ENCODE measurements around the gene MYL7.
A peak's percentile ranks its signal among the peaks of the same experiment; 100 is the strongest.

The MYL7 gene

GRCh38 chr7:44188480-44189225 is 47.5 kb upstream of the MYL7 start:
- Histone ChIP-seq H3K4me1 (ENCODE audit: control insufficient read depth in 2 of 2, insufficient read depth in 1 of 2, low read depth in 1 of 2, low read length in 2 of 2) (peaks cover 3 to 13% of the 10 kb centered on the region in 2 donors), H3K9me3 (replicated peaks in 1 of 2; ENCODE audit: control insufficient read depth in 2 of 2, insufficient read depth in 1 of 2, low read depth in 1 of 2, low read length in 2 of 2) (no peaks in the 10 kb centered on the region), H2BK12ac (ENCODE audit: low read length) (no peak overlapping the region), H3K36me3 (replicated peaks in 1 of 2; ENCODE audit: control insufficient read depth in 2 of 2, insufficient read depth in 2 of 2, low read length in 2 of 2) (no peaks in the 10 kb centered on the region), H3K14ac (ENCODE audit: low read length) (no peak overlapping the region), H4K91ac (ENCODE audit: low read depth, low read length, poor library complexity) (no peak overlapping the region), H3K4me3 (ENCODE audit: low read length in 2 of 2) (no peak overlapping the region), H3K79me1 (ENCODE audit: low read depth, low read length) (no peaks in the 10 kb centered on the region), H2BK120ac (ENCODE audit: low read depth, low read length) (peak overlapping the region; percentile 16), H3K9ac (ENCODE audit: low read depth, low read length, poor library complexity) (no peak overlapping the region), H2BK15ac (ENCODE audit: low read length) (peak overlapping the region; percentile 12), H3K4ac (ENCODE audit: low read length) (no peak overlapping the region), H3K27me3 (ENCODE audit: control insufficient read depth in 3 of 3, insufficient read depth in 3 of 3, low read depth in 1 of 3, low read length in 3 of 3) (peaks cover 0 to 30% (median 0%) of the 10 kb centered on the region in 3 experiments), H2AK5ac (ENCODE audit: low read depth, low read length) (peak overlapping the region; percentile 66), H4K8ac (ENCODE audit: low read depth, low read length) (no peak overlapping the region), H2AFZ (ENCODE audit: low read length) (peak overlapping the region; percentile 56), H3K27ac (replicated peaks; ENCODE audit: low read length) (no peak overlapping the region), H3K23ac (ENCODE audit: low read depth, low read length, poor library complexity) (no peak overlapping the region), H3K4me2 (ENCODE audit: insufficient read depth, low read length, poor library complexity, severe bottlenecking) (no peak overlapping the region), H2BK5ac (ENCODE audit: low read length) (no peak overlapping the region), H3K18ac (ENCODE audit: low read length) (peak overlapping the region; percentile 62)
- no peak for DNase-seq (ENCODE audit: low spot score)
- WGBS, 2 donors (ENCODE audit: extremely low coverage in 2 of 2, insufficient read length in 2 of 2, insufficient replicate concordance in 1 of 2), result no CpG with 5 or more reads among the region's 16 CpGs

DNA sequence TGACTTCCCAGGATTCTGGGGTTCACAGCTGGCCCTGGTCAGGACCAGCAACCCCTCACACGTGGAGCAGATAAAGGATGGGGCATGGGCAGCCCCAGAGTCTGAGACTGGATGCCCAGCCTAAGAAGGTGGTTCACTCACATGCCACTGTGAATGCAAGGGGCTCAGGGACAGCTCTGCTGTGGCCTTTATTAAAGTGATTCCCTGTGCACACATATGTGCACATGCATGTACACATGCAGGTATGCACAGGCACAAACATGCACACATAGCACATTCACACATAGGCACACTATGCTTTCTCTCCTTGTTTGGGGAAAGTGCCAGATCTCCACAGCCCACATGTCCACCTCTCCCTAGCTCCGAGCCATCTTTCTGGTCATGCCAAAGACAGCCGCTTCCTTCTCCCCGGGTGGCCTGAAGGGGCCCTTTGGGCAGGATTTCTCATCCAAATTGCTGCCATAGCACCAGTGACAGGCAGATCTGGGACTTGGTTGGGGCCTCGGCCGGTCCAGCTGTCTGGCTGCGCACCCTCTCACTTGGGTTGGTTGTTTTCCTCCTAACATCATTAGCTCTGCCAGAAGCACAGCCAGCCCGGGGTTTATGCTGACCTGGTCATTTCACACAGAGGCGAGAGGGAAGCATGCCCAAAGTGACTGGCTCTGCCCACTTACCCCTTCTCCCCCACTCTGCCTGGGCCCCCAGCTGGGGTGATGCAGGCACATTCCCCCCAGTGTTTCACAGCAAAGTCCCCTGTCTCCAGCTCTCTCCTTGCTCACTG is 46.7 kb upstream of the MYL7 start:
- no peak overlapping the region for H3K14ac ChIP-seq (ENCODE audit: low read length)
- H3K23ac ChIP-seq (ENCODE audit: low read depth, low read length, poor library complexity), result no peak overlapping the region
- WGBS, 2 donors (ENCODE audit: extremely low coverage in 2 of 2, insufficient read length in 2 of 2, insufficient replicate concordance in 1 of 2), result no CpG with 5 or more reads among the region's 9 CpGs
- H2BK5ac ChIP-seq (ENCODE audit: low read length), result no peak overlapping the region
- no peak overlapping the region for H3K27ac ChIP-seq (replicated peaks; ENCODE audit: low read length)
- peak overlapping the region; percentile 16 for H2BK120ac ChIP-seq (ENCODE audit: low read depth, low read length)
- no peak overlapping the region for H4K8ac ChIP-seq (ENCODE audit: low read depth, low read length)
- H3K9ac ChIP-seq (ENCODE audit: low read depth, low read length, poor library complexity), result no peak overlapping the region
- H2BK12ac ChIP-seq (ENCODE audit: low read length), result no peak overlapping the region
- H2AK5ac ChIP-seq (ENCODE audit: low read depth, low read length), result peak overlapping the region; percentile 66
- H3K79me1 ChIP-seq (ENCODE audit: low read depth, low read length), result no peaks in the 10 kb centered on the region
- H3K4ac ChIP-seq (ENCODE audit: low read length), result no peak overlapping the region
- no peak overlapping the region for H3K4me2 ChIP-seq (ENCODE audit: insufficient read depth, low read length, poor library complexity, severe bottlenecking)
- H3K4me3 ChIP-seq (ENCODE audit: low read length in 2 of 2), result no peak overlapping the region
- peak overlapping the region; percentile 56 for H2AFZ ChIP-seq (ENCODE audit: low read length)
- peaks cover 3 to 13% of the 10 kb centered on the region in 2 donors for H3K4me1 ChIP-seq (ENCODE audit: control insufficient read depth in 2 of 2, insufficient read depth in 1 of 2, low read depth in 1 of 2, low read length in 2 of 2)
- peak overlapping the region; percentile 12 for H2BK15ac ChIP-seq (ENCODE audit: low read length)
- H3K27me3 ChIP-seq (ENCODE audit: control insufficient read depth in 3 of 3, insufficient read depth in 3 of 3, low read depth in 1 of 3, low read length in 3 of 3), result peaks cover 0 to 31% (median 0%) of the 10 kb centered on the region in 3 experiments
- no peak overlapping the region for H3K18ac ChIP-seq (ENCODE audit: low read length)
- H3K36me3 ChIP-seq (replicated peaks in 1 of 2; ENCODE audit: control insufficient read depth in 2 of 2, insufficient read depth in 2 of 2, low read length in 2 of 2), result no peaks in the 10 kb centered on the region
- no peak overlapping the region for H4K91ac ChIP-seq (ENCODE audit: low read depth, low read length, poor library complexity)
- no peak for DNase-seq (ENCODE audit: low spot score)
- H3K9me3 ChIP-seq (replicated peaks in 1 of 2; ENCODE audit: control insufficient read depth in 2 of 2, insufficient read depth in 1 of 2, low read depth in 1 of 2, low read length in 2 of 2), result peaks cover 0 to under 1% of the 10 kb centered on the region in 2 donors

DNA sequence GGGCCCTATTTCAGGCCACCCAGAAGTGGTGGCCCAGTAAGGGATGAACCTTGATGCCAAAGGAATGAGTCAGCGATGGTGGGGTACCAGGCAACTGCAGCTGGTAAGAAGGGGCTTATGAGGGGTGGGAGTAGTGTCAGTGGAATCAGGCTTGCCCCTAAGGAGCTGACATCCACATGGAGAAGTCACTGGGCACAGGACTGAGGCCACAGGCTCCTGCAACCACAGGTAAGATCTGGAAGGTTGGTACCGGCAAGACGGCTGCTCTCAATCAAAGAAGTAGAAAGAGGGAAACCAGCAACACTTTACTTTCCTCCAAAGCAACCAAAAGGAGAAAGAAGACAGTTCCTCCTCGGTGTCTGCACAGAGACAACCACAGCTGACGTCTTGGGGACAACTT is 45.6 kb upstream of the MYL7 start:
- Histone ChIP-seq H3K27ac (replicated peaks; ENCODE audit: low read length) (no peak overlapping the region), H3K4me1 (ENCODE audit: control insufficient read depth in 2 of 2, insufficient read depth in 1 of 2, low read depth in 1 of 2, low read length in 2 of 2) (peaks cover 3 to 13% of the 10 kb centered on the region in 2 donors), H3K79me1 (ENCODE audit: low read depth, low read length) (no peaks in the 10 kb centered on the region), H3K36me3 (replicated peaks in 1 of 2; ENCODE audit: control insufficient read depth in 2 of 2, insufficient read depth in 2 of 2, low read length in 2 of 2) (no peaks in the 10 kb centered on the region), H3K27me3 (ENCODE audit: control insufficient read depth in 3 of 3, insufficient read depth in 3 of 3, low read depth in 1 of 3, low read length in 3 of 3) (peaks cover 0 to 39% (median 0%) of the 10 kb centered on the region in 3 experiments), H3K4me3 (ENCODE audit: low read length in 2 of 2) (no peak overlapping the region), H4K91ac (ENCODE audit: low read depth, low read length, poor library complexity) (no peak overlapping the region), H2BK5ac (ENCODE audit: low read length) (no peak overlapping the region), H2AFZ (ENCODE audit: low read length) (no peak overlapping the region), H2BK120ac (ENCODE audit: low read depth, low read length) (no peak overlapping the region), H3K4me2 (ENCODE audit: insufficient read depth, low read length, poor library complexity, severe bottlenecking) (no peak overlapping the region), H2BK15ac (ENCODE audit: low read length) (no peak overlapping the region), H4K8ac (ENCODE audit: low read depth, low read length) (no peak overlapping the region), H3K14ac (ENCODE audit: low read length) (no peak overlapping the region), H3K4ac (ENCODE audit: low read length) (no peak overlapping the region), H3K9me3 (replicated peaks in 1 of 2; ENCODE audit: control insufficient read depth in 2 of 2, insufficient read depth in 1 of 2, low read depth in 1 of 2, low read length in 2 of 2) (peaks cover 6% of the 10 kb centered on the region in 2 donors), H3K9ac (ENCODE audit: low read depth, low read length, poor library complexity) (no peak overlapping the region), H2BK12ac (ENCODE audit: low read length) (no peak overlapping the region), H3K18ac (ENCODE audit: low read length) (no peak overlapping the region), H3K23ac (ENCODE audit: low read depth, low read length, poor library complexity) (no peak overlapping the region), H2AK5ac (ENCODE audit: low read depth, low read length) (no peak overlapping the region)
- no peak for DNase-seq (ENCODE audit: low spot score)
- no CpG with 5 or more reads among the region's 5 CpGs for WGBS, 2 donors (ENCODE audit: extremely low coverage in 2 of 2, insufficient read length in 2 of 2, insufficient replicate concordance in 1 of 2)

GRCh38 chr7:44185729-44186128 is 44.6 kb upstream of the MYL7 start:
- peak overlapping the region; percentile 39 for H3K9ac ChIP-seq (ENCODE audit: low read depth, low read length, poor library complexity)
- no peak overlapping the region for H4K8ac ChIP-seq (ENCODE audit: low read depth, low read length)
- H3K36me3 ChIP-seq (replicated peaks in 1 of 2; ENCODE audit: control insufficient read depth in 2 of 2, insufficient read depth in 2 of 2, low read length in 2 of 2), result no peaks in the 10 kb centered on the region
- no peak for DNase-seq (ENCODE audit: low spot score)
- H2BK12ac ChIP-seq (ENCODE audit: low read length), result peak overlapping the region; percentile 66
- peak overlapping the region; percentile 49 for H2AK5ac ChIP-seq (ENCODE audit: low read depth, low read length)
- H2BK120ac ChIP-seq (ENCODE audit: low read depth, low read length), result no peak overlapping the region
- H3K9me3 ChIP-seq (replicated peaks in 1 of 2; ENCODE audit: control insufficient read depth in 2 of 2, insufficient read depth in 1 of 2, low read depth in 1 of 2, low read length in 2 of 2), result peaks cover 6% of the 10 kb centered on the region in 2 donors
- no peak overlapping the region for H2BK5ac ChIP-seq (ENCODE audit: low read length)
- no peak overlapping the region for H3K27ac ChIP-seq (replicated peaks; ENCODE audit: low read length)
- H3K4me1 ChIP-seq (ENCODE audit: control insufficient read depth in 2 of 2, insufficient read depth in 1 of 2, low read depth in 1 of 2, low read length in 2 of 2), result peaks cover 3 to 13% of the 10 kb centered on the region in 2 donors
- peak overlapping the region; percentile 2 for H4K91ac ChIP-seq (ENCODE audit: low read depth, low read length, poor library complexity)
- no peak overlapping the region for H3K4me2 ChIP-seq (ENCODE audit: insufficient read depth, low read length, poor library complexity, severe bottlenecking)
- no peak overlapping the region for H2AFZ ChIP-seq (ENCODE audit: low read length)
- H3K23ac ChIP-seq (ENCODE audit: low read depth, low read length, poor library complexity), result no peak overlapping the region
- peaks cover 0 to 47% (median 0%) of the 10 kb centered on the region in 3 experiments for H3K27me3 ChIP-seq (ENCODE audit: control insufficient read depth in 3 of 3, insufficient read depth in 3 of 3, low read depth in 1 of 3, low read length in 3 of 3)
- no CpG with 5 or more reads among the region's 5 CpGs for WGBS, 2 donors (ENCODE audit: extremely low coverage in 2 of 2, insufficient read length in 2 of 2, insufficient replicate concordance in 1 of 2)
- no peak overlapping the region for H3K14ac ChIP-seq (ENCODE audit: low read length)
- H3K18ac ChIP-seq (ENCODE audit: low read length), result peak overlapping the region; percentile 55
- peak overlapping the region; percentile 28 for H3K4ac ChIP-seq (ENCODE audit: low read length)
- H3K79me1 ChIP-seq (ENCODE audit: low read depth, low read length), result no peaks in the 10 kb centered on the region
- no peak overlapping the region for H2BK15ac ChIP-seq (ENCODE audit: low read length)
- peak overlapping the region in 1 of 2 donors; percentile 29 for H3K4me3 ChIP-seq (ENCODE audit: low read length in 2 of 2)
